NCI-H1048 (cell line): ENCODE data around the gene CIB2.

ENCODE experiments used
- DNase-seq: peaks from one replicate; lab custom pipeline; 2025; lab: John Stamatoyannopoulos, UW

The CIB2 gene

GRCh38 chr15:78107471-78107870, 23.8 kb downstream of the CIB2 start:
- DNase-seq = no peak

- no peak for DNase-seq
Observed at GRCh38 chr15:78105476-78106241, 25.6 kb downstream of the CIB2 start.

- no peak for DNase-seq
Observed at GRCh38 chr15:78104566-78105475, 26.4 kb downstream of the CIB2 start.

DNA sequence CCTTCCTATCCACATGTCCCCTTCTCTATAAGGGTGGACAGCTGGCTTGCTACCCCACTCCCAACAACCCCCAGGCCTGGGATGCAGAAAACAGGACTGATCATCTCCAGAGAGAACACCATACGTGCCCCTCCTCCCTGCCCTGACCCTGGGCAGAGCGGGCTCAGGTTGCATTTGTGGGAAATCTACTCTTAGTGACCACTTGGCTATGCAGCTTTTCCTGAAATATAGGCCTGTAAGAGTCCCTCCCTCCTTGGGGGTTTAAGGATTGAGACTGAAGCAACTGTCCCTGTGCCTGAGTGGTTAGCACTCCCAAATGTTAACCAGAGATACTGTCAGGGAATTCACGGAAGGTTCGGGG, 27.1 kb downstream of the CIB2 start:
- no peak for DNase-seq

GRCh38 chr15:78103406-78104118, 27.7 kb downstream of the CIB2 start:
- DNase-seq = no peak

- DNase-seq = no peak
Observed at GRCh38 chr15:78102741-78103140, 28.5 kb downstream of the CIB2 start.

DNA sequence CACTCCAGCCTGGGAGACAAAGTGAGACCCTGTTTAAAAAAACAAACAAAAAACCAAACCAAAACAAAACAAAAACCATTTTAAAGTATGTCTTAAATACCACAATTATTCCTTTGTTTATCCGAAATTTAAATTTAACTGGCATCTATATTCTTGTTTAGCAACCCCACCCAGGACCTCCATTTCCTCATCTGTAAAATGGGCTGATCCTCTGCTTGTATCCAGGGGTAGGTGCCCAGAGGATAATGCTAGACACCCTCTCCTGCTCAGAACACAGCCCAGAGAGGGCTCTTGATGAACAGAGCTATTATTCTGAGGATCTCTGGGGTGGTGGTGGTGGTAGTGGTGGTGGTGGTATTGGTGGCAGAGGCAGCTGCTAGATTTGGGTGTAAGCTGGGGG, 29.0 kb downstream of the CIB2 start:
- no peak for DNase-seq

DNA sequence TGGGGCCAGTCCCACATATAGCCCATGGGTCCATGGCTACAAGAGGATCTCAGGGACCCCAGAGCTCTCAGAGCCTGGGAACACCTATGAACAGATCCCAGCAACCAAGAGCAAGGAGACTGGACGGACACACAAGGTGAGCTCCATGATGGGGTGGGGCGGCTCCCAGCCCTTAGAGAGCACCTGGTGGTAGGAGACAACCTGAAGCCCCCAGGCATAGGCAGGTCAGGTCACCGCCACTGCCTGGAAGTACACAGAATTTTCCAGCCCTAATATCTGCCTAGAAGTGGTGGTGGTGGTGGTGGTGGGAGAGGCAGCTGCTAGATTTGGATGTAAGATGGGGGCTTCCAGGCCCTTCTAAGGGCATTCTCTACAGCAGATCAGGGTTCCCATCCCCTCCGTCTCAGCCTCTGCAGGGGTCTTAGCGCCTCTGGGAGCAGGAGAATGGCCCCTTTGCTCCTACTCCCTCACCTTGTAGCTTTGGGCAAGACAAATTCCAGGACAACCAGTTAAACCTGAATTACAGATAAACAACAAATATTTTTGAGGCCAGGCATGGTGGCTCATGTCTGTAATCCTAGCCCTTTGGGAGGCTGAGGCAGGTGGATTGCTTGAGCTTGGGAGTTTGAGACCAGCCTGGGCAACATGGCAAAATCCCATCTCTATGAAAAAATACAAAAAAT, 29.7 kb downstream of the CIB2 start:
- DNase-seq = no peak

DNA sequence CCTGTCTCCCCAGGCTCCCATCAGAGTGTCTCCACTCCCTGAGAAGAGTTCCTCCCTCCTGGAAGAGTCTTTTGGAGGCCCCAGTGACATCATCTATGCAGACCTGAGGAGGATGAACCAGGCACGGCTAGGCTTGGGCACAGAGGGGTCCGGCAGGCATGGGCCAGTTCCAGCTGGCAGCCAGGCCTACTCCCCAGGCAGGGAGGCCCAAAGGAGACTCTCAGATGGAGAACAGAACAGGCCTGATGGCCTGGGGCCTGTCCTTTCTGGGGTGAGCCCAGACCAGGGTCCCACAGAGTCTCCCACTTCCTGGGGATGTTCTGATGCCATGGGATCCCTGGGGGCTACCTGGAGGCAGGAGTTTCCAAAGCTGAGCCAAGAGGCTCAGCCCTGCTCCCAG, 30.4 kb downstream of the CIB2 start:
- DNase-seq = no peak

- no peak for DNase-seq
Observed at GRCh38 chr15:78098131-78098755, 33.0 kb downstream of the CIB2 start.

- DNase-seq = no peak
Observed at GRCh38 chr15:78097667-78098066, 33.6 kb downstream of the CIB2 start.

GRCh38 chr15:78093242-78094020, 37.8 kb downstream of the CIB2 start:
- no peak for DNase-seq

DNA sequence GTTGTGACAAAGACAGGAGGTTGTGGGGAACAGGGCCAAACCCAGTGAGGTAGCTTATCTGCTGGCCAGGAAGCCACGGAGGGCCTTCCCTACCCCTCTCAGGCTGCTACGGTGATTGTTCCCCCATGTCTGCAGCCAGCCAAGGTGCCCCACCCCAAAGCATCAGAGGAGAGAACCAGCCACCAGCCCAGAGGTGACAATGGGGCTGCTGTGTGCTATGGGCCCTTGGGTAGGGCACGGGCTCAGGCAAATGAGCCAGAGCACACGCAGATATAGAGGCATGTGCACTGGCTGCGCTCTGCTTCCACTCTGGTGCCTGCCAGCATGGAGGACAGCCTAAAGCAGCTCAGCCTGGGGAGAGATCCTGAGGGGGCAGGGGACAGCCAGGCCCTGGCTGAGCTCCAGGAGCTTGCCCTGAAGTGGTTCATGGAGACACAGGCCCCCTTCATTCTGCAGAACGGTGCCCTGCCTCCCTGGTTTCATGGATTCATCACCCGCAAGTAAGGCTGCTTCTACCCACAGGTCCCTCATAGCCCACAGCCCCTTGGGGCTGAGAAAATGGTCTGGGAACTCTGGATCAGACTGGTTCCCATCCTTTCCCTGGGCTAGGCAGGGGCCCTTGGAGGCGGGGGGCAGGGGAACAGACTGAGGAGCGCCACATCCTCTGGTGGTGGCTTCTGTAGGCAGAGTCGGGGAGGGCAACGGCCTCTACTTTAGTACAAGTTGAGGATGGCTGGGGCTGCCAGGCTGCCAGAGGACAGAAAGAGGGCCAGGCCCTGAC, 38.8 kb downstream of the CIB2 start, which contains the start of gene SH2D7:
Gene SH2D7 (plus strand): TSS at position 301 of the 781 bp plus-strand sequence. CDS start 24 bp downstream, at position 325.
- DNase-seq = no peak

- no peak for DNase-seq
Observed at GRCh38 chr15:78090422-78091063, 40.7 kb downstream of the CIB2 start.

DNA sequence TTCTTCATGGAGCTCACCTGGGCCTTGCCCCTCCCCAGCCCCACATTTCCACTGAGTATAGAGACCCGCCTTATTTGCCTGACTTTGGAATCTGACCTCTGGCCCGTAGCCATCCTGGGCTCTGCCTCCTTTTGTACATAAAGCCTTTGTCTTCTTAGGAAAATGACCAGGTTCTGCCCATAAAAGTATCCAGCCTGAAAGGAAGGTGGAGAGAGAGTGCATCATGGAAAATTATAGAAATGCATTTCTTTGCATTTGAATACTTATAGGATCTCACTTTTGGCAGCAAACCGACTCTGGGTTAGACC, 42.5 kb downstream of the CIB2 start:
- DNase-seq = no peak

DNA sequence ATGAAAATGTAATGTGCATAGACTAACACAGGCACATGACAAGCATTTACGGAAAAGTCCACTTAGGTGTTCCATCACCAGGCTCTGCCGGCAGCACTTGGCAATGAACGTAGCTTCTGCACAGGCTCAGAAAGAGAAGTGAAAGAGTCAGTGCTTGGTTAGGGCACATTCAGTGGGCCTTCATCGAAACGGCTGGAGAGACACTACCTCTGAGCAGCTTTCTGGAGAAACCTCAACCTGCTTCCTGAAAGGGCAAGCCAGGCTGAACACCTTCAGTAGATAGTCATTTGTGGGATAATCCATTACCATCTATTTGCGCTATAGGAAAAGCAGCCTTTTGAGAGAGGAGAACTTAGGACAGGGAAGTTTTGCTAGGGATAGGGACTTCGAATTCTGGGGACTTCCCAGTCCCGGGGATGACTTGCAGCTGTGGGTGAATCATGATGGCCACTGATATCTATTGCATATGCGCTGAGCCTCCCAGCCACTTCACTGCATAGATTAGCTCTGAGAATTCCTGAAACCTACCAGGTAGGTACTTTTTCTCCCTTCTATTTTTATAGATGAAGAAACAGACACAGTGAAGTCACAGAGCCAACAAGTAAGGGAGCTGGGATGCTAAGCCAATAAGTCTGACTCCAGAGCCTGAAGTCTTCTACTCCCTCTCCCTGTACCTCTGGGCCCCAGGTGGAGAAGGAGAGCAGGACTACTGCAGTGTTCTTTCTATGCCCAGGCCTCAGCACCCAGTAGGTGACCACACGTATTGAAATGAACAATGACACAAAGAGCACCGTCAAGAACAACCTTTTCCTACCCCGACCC, 43.1 kb downstream of the CIB2 start:
- DNase-seq = no peak

DNA sequence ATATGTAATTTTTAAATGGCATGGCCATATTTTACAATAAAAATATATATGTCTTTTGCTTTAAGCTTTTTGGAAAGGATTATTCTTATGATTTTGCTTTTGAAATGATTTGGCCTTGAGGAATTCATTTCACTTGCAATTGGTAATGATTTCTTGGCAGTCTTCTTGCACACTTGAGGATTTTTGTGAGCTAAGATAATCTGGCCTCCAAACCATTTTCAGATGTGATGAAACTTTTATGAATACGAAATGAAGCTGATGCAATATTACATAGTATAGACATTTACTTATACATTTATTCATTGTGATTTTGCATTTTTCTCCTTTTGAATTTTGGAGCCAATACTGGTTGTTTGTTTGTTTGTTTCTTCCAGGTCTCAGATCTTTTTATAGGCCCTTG, 45.3 kb downstream of the CIB2 start:
- no peak for DNase-seq

DNA sequence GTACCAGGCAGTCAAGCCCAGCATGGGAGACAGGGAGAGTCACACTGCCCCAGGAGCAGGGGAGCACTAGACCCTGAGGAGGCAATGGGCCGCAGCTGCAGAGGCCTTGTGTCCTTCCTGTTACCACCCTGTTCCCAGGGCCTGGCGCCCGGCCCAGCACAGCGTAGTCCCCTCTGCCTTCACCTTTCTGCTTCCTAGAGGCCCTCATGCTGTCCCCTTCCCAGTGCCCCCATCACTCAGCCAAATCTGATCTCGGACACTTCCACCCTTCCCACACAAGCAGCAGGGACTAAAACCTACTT, 46.8 kb downstream of the CIB2 start:
- DNase-seq = no peak
